Colon (tissue), 2 donors: ENCODE measurements around the gene IL4R.

Experiments
- FAIRE-seq: peaks from 2 replicates; lab custom pipeline; 2012; peaks lifted over from hg19 to GRCh38; lab: Jason Lieb, UNC
- donor health status: control.
- donor health status: control.

Gene IL4R

DNA sequence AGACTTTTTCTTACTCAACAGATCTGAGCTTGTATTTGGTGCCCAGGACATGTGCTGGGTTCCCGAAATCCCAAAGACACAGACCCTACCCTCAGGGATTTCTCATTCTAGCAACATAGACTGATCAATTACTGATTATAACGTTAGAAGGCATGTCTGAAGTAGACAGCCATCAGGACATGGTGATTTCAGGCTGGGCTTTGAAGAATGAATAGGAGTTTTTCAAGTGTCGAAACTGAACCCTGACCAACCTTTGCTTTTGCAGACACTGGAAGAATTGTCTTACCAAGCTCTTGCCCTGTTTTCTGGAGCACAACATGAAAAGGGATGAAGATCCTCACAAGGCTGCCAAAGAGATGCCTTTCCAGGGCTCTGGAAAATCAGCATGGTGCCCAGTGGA is 48.2 kb downstream of the IL4R start:
- FAIRE-seq: no peak

DNA sequence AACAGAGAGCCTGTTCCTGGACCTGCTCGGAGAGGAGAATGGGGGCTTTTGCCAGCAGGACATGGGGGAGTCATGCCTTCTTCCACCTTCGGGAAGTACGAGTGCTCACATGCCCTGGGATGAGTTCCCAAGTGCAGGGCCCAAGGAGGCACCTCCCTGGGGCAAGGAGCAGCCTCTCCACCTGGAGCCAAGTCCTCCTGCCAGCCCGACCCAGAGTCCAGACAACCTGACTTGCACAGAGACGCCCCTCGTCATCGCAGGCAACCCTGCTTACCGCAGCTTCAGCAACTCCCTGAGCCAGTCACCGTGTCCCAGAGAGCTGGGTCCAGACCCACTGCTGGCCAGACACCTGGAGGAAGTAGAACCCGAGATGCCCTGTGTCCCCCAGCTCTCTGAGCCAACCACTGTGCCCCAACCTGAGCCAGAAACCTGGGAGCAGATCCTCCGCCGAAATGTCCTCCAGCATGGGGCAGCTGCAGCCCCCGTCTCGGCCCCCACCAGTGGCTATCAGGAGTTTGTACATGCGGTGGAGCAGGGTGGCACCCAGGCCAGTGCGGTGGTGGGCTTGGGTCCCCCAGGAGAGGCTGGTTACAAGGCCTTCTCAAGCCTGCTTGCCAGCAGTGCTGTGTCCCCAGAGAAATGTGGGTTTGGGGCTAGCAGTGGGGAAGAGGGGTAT is 48.9 kb downstream of the IL4R start:
- FAIRE-seq: no peak

DNA sequence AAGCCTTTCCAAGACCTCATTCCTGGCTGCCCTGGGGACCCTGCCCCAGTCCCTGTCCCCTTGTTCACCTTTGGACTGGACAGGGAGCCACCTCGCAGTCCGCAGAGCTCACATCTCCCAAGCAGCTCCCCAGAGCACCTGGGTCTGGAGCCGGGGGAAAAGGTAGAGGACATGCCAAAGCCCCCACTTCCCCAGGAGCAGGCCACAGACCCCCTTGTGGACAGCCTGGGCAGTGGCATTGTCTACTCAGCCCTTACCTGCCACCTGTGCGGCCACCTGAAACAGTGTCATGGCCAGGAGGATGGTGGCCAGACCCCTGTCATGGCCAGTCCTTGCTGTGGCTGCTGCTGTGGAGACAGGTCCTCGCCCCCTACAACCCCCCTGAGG is 49.5 kb downstream of the IL4R start:
- no peak for FAIRE-seq

DNA sequence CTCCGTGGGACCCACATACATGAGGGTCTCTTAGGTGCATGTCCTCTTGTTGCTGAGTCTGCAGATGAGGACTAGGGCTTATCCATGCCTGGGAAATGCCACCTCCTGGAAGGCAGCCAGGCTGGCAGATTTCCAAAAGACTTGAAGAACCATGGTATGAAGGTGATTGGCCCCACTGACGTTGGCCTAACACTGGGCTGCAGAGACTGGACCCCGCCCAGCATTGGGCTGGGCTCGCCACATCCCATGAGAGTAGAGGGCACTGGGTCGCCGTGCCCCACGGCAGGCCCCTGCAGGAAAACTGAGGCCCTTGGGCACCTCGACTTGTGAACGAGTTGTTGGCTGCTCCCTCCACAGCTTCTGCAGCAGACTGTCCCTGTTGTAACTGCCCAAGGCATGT is 50.0 kb downstream of the IL4R start:
- FAIRE-seq: no peak

DNA sequence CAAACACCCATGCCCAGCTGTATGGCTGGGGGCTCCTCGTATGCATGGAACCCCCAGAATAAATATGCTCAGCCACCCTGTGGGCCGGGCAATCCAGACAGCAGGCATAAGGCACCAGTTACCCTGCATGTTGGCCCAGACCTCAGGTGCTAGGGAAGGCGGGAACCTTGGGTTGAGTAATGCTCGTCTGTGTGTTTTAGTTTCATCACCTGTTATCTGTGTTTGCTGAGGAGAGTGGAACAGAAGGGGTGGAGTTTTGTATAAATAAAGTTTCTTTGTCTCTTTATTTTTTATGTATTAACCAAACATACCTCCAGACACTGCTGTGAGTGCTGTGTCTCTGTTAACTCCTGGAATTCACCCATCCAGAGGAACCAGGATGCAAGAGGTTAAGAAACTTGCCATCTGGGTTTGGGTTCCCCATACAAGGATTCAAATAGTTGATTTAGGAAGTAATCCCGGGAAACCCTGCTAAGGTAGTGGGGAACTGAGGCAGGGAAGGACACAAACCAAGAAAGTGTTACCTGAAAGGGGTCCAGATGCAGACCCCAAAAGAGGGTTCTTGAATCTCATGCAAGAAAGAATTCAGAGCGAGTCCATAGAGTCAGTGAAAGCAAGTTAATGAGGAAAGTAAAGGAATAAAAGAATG is 50.8 kb downstream of the IL4R start:
- FAIRE-seq: no peak

DNA sequence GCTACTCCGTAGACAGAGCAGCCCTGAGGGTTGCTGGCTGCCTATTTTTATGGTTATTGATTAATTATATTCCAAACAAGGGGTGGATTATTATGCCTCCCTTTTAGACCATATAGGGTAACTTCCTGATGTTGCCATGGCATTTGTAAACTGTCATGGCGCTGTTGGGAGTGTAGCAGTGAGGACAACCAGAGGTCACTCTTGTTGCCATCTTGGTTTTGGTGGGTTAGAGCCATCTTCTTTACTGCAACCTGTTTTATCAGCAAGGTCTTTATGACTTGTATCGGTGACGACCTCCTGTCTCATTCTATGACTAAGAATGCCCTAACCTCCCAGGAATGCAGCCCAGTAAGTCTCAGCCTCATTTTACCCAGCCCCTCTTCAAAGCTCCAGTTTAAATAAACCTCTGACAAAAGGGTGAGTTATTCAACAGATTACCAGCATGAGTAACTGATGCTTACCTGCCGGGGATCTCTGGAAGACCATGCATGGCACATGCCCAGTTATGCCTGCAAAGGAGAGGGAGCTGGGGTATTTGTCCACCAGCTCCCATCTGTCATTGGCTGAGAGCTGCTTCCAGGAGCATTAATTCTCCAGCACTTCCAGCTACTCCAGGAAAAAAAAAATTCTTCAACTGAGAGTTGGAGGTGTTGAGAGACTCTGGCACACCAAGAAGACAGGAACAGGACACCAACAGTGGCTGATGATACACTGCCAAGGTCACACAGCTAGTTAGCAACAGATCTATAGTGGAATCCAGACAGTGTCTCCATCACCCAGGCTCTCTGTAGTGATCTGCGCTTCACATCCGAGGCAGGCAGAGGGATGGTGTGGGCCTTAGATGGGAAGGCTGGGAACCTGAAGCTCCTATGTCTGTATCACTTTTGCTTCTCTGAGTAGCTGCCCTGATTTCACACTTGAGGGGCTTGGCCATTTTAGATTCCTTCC is 51.6 kb downstream of the IL4R start:
- no peak for FAIRE-seq

DNA sequence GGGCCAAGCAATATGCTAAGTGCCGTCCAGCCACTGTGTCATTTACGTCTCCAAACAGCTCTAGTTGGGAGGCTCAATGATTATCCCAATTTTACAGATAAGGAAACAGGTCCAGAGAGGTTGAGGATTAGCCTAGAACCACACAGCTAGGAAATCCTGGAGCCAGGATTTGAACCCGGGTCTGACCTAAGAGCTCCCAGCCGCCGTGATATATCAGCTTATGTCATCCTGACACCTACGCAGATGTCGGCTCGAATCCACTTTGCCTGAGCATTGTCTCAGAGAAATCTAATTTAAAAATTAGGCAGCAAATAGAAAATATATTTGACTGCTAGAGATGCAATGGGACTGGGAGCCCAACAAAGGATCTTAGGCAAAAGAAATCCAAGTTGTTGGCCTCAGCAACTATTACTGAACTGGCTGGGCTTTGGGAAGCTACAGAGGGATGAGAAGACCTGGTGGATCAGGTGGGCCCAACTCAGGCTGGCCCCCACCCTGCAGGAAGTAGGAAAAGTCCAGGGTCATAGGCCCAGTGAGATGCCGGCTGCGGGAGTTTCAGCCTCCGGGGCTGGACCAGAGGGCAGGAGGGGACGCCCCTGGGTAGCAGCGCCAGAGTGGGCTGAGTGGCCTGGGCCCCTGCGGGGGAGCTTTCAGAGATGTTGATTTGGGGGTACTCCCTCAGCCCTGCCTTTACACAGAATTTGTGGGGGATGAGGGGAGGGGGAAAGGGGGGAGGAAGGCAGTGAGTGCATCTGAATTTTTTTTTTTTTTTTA is 53.1 kb downstream of the IL4R start:
- no peak for FAIRE-seq

DNA sequence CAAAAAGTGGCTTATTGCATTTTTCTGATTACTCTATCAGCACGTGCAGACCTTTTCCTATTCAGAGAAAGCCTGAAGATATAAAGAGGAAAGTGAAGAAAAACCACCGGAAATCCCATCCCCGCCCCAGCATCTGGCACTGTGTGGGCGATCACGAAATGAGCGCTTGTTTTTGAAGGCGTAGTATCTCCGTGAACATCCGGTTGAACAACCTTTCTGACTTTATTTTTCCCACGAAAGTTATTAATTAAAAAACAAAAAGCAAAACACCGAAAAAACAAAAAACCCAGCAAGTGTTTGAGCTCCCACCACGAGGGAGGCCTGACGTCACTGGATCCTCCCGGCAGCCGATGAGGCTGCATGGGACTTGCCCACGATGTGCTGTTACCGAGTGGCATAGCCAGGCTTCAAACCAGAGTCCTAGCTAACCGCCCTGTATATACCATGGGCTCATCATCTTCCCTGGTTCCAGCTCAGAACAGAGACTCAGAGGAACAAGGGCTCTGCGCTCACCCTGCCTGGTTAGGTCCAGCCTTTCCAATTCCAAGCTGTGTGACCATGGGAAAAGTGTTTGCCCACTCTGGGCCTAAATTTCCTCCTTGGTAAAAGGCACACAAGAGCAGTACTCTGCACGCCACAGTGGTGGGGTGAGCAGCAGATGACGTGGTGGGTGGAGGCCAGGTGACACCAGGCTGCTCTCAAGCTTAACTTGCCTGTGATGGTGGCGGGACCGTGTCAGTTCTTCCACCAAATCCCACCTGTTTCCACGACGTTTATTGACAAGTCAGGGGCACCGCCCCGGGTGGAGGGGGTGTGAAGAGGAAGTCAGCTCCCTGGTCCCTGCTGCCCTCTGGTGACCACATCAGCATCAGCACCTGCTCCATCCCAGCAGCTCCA is 53.9 kb downstream of the IL4R start:
- FAIRE-seq: no peak

DNA sequence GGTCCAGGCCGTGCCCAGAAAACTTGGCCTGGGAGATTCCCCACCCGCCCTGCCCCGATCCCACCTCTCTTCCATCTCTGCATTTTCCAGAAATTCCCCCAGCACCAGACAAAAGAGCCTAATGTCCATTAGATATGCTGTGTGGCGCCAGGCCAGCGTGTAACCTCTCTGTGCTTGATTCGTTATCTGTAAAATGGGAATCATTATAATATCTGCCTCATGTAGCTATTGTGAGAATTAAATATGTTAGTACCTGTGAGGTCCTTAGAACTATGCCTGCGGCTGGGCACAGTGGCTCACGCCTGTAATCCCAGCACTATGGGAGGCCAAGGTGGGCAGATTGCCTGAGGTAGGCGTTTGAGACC is 54.6 kb downstream of the IL4R start:
- no peak for FAIRE-seq

DNA sequence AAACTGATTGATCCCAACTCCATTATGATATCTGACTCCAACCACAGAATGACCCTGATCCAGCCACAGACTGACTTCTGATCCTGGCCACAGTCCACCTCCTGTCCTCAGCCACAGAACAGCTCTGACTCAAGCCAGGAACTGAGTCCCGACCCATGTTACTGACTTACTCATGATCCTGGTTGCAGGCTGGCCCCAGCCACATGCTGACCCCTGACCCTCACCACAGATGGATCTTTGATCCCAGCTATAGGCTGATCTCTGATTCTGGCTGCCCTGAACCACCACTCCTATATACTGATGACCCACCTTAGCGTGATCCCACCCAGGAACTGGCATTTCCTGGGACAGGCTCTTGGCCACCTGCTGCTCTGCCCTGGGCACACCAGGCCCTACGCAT is 56.0 kb downstream of the IL4R start:
- FAIRE-seq: no peak

DNA sequence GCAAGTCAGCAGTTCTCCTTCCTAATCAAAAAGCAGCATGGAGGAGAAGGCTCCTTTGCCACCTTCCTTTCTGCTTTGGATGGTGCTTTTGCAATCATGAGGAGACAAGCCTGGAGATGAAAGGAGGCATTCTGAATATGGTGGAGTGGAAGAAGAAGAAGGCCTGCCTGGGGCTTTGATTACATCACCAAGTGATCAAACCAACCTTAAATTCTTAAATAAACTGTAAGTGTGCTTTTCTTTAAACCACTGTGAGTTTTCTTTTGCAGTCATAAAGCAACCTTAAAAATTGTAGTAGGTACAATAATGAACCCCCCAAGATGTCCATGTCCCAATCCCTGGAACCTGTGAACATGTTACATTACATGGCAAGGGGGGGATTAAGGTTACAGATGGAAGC is 56.5 kb downstream of the IL4R start:
- no peak for FAIRE-seq

DNA sequence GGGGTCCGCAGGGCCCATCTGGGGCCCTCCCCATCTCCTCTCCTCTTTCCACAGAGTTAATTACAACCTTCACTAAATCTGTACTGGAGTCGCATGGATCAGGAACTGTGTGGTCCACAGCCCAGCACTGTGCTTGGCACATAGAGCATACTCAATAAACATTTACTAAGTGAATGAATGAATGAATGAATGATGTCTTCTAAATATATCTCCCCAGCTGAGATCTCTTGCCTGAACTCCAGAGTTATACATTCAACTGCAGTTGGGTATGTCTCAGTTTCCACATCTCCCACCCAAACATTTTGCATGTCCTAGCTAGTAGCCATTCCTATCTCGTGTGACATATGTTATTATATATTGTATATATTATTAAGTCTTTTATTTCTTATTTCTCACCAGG is 59.5 kb downstream of the IL4R start:
- FAIRE-seq: no peak

DNA sequence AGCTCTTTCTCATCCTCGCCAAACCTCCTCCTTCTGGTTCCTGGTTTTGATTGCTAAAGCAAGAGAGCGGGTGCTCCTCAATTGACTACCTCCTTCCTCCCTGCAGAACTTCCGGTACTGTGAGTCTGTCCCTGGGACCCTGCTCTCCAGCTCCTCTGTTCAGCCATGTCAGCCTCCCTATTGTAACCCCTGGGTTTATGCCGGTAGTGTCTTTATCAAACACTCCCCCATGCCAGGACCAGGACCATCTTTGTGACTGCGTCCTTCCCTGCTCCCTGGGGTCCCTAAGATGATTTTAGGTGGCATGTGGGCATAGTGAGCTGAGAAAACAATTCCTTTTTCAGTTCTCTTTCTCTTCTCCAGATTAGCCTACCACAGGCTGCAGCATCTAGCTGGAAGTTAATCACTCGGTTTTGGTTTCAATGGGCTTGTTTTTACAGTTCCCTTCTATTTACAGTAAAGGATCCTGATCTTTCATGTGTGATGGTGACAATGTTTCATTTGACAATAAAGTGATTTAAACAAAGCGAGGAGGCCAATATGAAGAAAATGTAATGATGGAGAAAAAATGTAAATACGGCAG is 60.5 kb downstream of the IL4R start:
- no peak for FAIRE-seq

DNA sequence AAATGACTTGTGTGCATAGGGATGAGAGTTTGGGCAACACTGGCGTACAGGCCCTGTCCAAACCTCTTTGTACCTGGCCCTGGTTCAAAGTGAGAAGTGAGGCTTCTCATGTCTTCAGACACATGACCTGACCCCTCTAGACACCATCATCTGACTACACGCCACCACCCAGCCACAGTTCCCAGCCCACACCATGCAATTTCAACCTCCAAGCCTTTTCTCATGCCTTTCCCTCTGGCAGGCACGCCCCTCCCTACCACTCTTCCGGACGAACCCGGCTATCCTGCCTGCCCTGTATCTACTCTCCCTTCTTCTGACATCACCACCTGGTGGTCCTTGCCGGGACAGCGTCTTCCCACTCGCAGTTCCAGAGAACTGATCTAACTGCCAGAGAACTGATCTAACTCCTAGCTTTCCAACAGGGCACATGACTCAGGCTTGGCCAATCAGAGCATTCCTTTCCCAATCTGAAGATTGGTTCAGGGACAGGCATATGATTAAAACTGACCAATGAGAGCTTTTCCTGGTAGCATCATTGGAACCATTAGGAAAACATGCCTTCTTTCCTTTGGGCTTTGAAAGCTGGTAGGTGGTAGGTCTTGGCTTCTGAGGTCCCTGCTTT is 61.1 kb downstream of the IL4R start:
- FAIRE-seq: no peak

DNA sequence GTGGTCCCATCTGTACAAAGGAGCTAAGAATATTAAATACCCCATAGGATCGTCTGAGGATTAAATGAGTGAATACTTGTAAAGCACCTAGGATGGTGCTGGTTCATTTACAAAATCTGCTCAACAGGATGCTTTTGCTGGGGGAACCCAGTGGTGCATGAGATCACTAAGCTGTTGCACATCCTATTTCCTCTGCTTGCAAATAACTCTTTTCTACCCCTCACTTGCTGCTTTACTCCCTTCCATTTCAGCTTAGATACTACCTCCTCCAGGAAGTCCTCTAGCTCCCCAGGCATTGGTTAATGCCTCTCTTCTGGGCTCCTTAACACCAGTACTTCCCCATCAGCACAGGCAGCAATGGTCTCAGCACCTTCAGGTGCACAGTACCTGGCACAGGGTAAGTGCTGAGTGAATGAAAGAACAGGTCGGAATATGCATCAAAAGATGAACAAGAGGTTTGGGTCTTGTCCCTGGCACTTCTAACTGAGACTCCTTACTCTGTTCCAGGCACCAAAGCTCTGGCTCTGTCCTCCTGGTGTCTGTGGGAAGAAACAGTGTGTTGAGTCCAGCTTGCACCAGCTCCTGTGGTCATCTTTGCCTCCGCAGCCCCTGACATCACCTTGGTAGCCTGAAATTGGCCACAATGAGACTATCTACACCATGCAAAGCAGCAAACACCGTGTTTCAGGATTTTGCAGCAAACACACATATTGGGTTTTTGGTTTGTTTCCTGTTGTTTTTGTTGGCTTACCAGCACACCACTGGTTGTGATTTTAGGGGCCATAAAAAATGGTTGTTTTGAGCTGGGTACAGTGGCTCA is 64.1 kb downstream of the IL4R start:
- no peak for FAIRE-seq

DNA sequence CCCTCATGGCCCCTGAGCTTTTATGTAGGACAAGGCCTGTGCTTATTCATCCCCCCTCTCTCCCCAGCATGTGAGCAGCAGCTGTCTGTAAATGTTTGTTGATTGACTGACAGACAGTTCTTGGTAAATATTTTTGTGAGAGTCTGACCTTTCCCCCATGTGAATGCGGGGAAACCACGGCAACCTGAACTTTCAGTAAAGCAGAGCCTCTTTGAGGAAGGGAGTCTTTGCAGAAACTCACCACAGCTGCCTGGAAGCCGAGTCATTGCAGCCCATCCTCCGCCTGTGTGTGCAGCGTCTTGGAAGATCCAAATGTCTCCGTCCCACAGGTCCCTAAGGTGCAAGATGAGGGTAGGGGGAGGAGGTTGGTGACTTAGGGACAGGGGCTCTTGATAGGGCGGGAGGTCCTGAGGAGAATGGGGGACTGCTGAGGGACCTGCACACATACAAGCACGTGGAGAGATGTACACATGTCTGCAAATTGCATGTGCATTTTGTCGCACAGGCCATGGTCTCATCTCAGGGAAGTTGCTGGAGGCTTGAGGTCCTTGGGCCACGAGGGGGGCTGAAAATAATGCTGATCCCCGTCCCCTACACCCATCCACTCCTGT is 65.2 kb downstream of the IL4R start:
- FAIRE-seq: no peak

DNA sequence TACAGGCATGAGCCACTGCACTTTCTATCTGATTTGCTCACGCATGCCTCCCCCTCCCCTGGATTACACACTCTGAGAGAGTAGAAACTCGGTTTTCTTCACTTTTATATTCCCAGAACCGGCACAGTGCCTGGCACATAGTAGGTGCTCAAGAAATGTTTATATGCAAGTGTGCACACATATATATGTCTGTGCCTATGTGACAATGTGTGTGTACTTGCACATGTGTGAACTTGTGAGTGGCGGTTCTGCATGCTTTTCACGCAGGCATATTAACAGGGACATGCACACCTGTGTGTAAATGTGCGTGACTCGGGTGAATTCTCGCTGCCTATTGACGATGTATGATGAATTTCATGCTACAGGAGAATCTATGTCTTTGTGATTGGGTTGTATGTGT is 66.1 kb downstream of the IL4R start:
- FAIRE-seq: no peak

DNA sequence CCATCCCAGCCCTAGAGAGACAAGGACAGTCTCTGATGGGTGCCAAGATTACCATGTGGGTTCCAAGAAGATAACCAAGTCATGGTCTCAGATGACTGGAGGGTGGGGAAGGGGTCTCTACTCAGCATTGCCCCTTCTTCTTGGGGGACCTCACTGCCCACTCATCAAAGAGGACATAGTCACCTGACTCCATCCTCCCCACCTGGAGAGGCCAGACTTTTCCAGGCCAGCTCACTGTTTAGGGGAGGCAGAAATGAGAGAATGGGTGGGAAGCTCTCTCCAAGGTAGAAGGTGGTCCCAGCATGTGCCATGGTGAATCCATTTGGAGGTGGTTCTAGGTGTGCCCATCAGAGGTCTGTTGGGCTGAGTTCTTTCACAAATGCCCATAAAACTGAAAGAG is 67.5 kb downstream of the IL4R start:
- FAIRE-seq: no peak
